HEK293 (cell line): ENCODE measurements around the gene CFAP410.

Experiments used
- REPIN1 ChIP-seq: fragments of 450-650 bp; formaldehyde crosslinking; IDR thresholded peaks from 2 replicates; pipeline ENCODE4 v1.5.1; 2017; ENCODE audit warnings: missing biosample characterization, missing genetic modification characterization, low read depth
- ZNF155 ChIP-seq: fragments of 450-650 bp; formaldehyde crosslinking; IDR thresholded peaks from 2 replicates; pipeline ENCODE4 v1.5.1; 2016; ENCODE audit warnings: missing biosample characterization, missing genetic modification characterization
- ZNF544 ChIP-seq: fragments of 450-650 bp; formaldehyde crosslinking; IDR thresholded peaks from 2 replicates; pipeline ENCODE4 v1.5.0; 2017; ENCODE audit warnings: missing biosample characterization, missing genetic modification characterization
- TF ChIP-seq, protein P1 (sequence below): fragments of 450-650 bp; formaldehyde crosslinking; IDR thresholded peaks from 2 replicates; pipeline ENCODE4 v1.5.1; 2016; ENCODE audit warnings: missing biosample characterization, missing genetic modification characterization

DNA sequence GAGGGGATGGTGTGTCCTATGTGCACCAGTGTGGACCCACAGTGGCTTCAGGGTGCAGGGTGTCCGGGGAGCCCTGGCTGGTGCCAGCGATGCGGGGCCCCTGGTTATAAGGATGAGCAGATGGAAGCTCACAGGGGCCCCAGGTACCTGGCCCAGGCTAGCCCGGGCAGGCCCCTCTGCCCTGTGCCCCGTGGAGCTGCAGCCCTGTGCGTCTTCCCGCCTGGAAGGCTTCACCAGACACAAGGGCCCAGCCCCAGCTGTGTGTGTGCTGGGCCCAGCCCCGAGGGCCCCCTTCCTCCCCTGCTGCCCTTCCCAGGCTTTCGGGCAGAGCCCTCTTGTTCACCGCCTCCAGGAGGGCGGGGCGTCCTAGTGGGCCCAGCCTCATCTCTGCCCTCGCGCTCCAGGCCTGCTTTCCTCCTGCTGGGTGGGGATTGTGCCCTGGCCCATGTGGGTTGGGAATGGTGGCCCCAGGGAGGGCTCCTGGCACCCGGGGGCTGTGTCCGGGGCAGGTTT lies 23.4 kb downstream of the CFAP410 start:
- TF ChIP-seq ZNF155 (tag by site-specific recombination) (no peak), ZNF544 (tag by site-specific recombination) (no peak), REPIN1 (no peak)
- TF ChIP-seq, protein P1, sequence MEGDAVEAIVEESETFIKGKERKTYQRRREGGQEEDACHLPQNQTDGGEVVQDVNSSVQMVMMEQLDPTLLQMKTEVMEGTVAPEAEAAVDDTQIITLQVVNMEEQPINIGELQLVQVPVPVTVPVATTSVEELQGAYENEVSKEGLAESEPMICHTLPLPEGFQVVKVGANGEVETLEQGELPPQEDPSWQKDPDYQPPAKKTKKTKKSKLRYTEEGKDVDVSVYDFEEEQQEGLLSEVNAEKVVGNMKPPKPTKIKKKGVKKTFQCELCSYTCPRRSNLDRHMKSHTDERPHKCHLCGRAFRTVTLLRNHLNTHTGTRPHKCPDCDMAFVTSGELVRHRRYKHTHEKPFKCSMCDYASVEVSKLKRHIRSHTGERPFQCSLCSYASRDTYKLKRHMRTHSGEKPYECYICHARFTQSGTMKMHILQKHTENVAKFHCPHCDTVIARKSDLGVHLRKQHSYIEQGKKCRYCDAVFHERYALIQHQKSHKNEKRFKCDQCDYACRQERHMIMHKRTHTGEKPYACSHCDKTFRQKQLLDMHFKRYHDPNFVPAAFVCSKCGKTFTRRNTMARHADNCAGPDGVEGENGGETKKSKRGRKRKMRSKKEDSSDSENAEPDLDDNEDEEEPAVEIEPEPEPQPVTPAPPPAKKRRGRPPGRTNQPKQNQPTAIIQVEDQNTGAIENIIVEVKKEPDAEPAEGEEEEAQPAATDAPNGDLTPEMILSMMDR, result no peak
